IMR-90 (cell line): Measurements from ENCODE around the gene CREG1.

Source experiments
- BHLHE40 ChIP-seq: fragments of 150-350 bp; IDR thresholded peaks from 2 replicates; pipeline ENCODE4 v1.6.1; 2016; ENCODE audit warnings: mild to moderate bottlenecking, low read depth, low read length
- CEBPB ChIP-seq: IDR thresholded peaks from 2 replicates; pipeline ENCODE4 v1.6.1; 2012; ENCODE audit warnings: low read depth, low read length, improper control_type of control experiment
- CHD1 ChIP-seq: IDR thresholded peaks from 2 replicates; pipeline ENCODE4 v1.6.1; 2012; ENCODE audit warnings: low read depth, low read length, improper control_type of control experiment
- CTCF ChIP-seq: conservative IDR thresholded peaks from 2 replicates; pipeline ENCODE4 v1.5.1; 2012; ENCODE audit warnings: mild to moderate bottlenecking, low read depth, low read length, improper control_type of control experiment
- ELK1 ChIP-seq: fragments of 150-350 bp; IDR thresholded peaks from 2 replicates; pipeline ENCODE4 v1.6.1; 2016; ENCODE audit warnings: low read depth, mild to moderate bottlenecking, low read length, moderate library complexity, borderline replicate concordance
- FOS ChIP-seq: fragments of 150-350 bp; IDR thresholded peaks from 2 replicates; pipeline ENCODE4 v1.6.1; 2016; ENCODE audit warnings: low read depth, low read length
- MAFK ChIP-seq: IDR thresholded peaks from 2 replicates; pipeline ENCODE4 v1.6.1; 2012; ENCODE audit warnings: low read depth, low read length, improper control_type of control experiment
- MAZ ChIP-seq: IDR thresholded peaks from 2 replicates; pipeline ENCODE4 v1.6.1; 2012; ENCODE audit warnings: low read depth, mild to moderate bottlenecking, low read length, improper control_type of control experiment, moderate library complexity, borderline replicate concordance
- POLR2A ChIP-seq: IDR thresholded peaks from 2 replicates; pipeline ENCODE4 v1.6.1; 2012; ENCODE audit warnings: mild to moderate bottlenecking, low read depth, low read length
- RFX5 ChIP-seq: IDR thresholded peaks from 2 replicates; pipeline ENCODE4 v1.8.0; 2012; ENCODE audit warnings: low read depth, mild to moderate bottlenecking, low read length, moderate library complexity
- SMC3 ChIP-seq: fragments of 150-350 bp; IDR thresholded peaks from 2 replicates; pipeline ENCODE4 v1.6.1; 2016; ENCODE audit warnings: low read depth, mild to moderate bottlenecking, antibody characterized with exemption, low read length, moderate library complexity

GRCh38 chr1:167524651-167525050 is 28.9 kb downstream of the CREG1 start:
- TF ChIP-seq CTCF (no peak), MAZ (no peak), POLR2A (no peak), ELK1 (no peak), BHLHE40 (no peak), RFX5 (no peak), CEBPB (no peak), CHD1 (no peak), SMC3 (no peak), FOS (no peak), MAFK (no peak)
